Mucosa of stomach (tissue), 1 donor: ENCODE data around the gene GRB7.
"Not testable (repeated sequence)": the region's sequence is repeated elsewhere in the genome, so short reads cannot be mapped to it uniquely, and the experiment has no call there.

Experiments
- H3K27me3 ChIP-seq: one replicate; pipeline ENCODE4 v1.7.0; 2013; ENCODE audit warnings: mild to moderate bottlenecking, low read length; ENCODE audit not compliant: control insufficient read depth, insufficient read depth
- H3K36me3 ChIP-seq: one replicate; pipeline ENCODE4 v1.7.0; 2013; ENCODE audit warnings: low read length; ENCODE audit not compliant: control insufficient read depth, insufficient read depth
- H3K4me1 ChIP-seq: one replicate; pipeline ENCODE4 v1.7.0; 2013; ENCODE audit warnings: mild to moderate bottlenecking, low read length; ENCODE audit not compliant: control insufficient read depth, insufficient read depth
- H3K4me3 ChIP-seq: one replicate; pipeline ENCODE4 v1.7.0; 2013; ENCODE audit warnings: low read length
- H3K9ac ChIP-seq: one replicate; pipeline ENCODE4 v1.7.0; 2013; ENCODE audit warnings: mild to moderate bottlenecking, low read length, moderate library complexity
- H3K9me3 ChIP-seq: one replicate; pipeline ENCODE4 v1.7.0; 2013; ENCODE audit warnings: mild to moderate bottlenecking, low read length, moderate library complexity; ENCODE audit not compliant: control insufficient read depth
- donor health status: Pancreatic carcinoma.

Gene GRB7

GRCh38 chr17:39701784-39702422, 35.8 kb upstream of the GRB7 start:
- no peaks in the 10 kb centered on the region for H3K9me3 ChIP-seq
- no peaks in the 10 kb centered on the region for H3K27me3 ChIP-seq
- peaks cover 1% of the 10 kb centered on the region for H3K36me3 ChIP-seq
- peaks cover 60% of the 10 kb centered on the region for H3K4me1 ChIP-seq
- H3K9ac ChIP-seq: no peak overlapping the region
- no peak overlapping the region for H3K4me3 ChIP-seq

- peak overlapping the region; percentile 26 for H3K9ac ChIP-seq
- no peaks in the 10 kb centered on the region for H3K9me3 ChIP-seq
- H3K4me1 ChIP-seq: peaks cover 67% of the 10 kb centered on the region
- H3K4me3 ChIP-seq: peak overlapping the region; percentile 40
- H3K27me3 ChIP-seq: no peaks in the 10 kb centered on the region
- peaks cover 8% of the 10 kb centered on the region for H3K36me3 ChIP-seq
Measured at GRCh38 chr17:39702901-39703893, 34.5 kb upstream of the GRB7 start.

DNA sequence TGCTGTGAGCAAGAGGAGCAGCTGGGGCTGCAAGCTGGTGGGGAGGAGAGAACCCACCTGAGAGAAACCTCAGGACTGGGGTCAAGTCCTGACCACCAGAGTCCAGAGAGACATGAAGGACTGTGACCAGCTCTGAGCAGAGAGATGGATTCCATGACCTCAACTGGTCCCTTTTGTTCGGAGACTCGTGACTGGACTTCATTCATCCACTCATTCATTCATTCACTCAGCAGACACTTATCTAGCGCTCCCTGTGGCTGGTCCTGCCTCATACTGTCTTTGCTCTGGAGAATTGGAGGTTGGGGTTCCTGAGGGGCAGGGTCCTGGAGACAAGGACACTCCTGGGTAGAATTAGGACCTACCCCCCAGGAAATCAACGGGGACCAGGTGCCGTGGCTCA, 33.8 kb upstream of the GRB7 start:
- peak overlapping the region; percentile 40 for H3K4me3 ChIP-seq
- H3K9me3 ChIP-seq: no peaks in the 10 kb centered on the region
- H3K9ac ChIP-seq: peak overlapping the region; percentile 5
- no peaks in the 10 kb centered on the region for H3K27me3 ChIP-seq
- H3K4me1 ChIP-seq: peaks cover 67% of the 10 kb centered on the region
- H3K36me3 ChIP-seq: peaks cover 9% of the 10 kb centered on the region

DNA sequence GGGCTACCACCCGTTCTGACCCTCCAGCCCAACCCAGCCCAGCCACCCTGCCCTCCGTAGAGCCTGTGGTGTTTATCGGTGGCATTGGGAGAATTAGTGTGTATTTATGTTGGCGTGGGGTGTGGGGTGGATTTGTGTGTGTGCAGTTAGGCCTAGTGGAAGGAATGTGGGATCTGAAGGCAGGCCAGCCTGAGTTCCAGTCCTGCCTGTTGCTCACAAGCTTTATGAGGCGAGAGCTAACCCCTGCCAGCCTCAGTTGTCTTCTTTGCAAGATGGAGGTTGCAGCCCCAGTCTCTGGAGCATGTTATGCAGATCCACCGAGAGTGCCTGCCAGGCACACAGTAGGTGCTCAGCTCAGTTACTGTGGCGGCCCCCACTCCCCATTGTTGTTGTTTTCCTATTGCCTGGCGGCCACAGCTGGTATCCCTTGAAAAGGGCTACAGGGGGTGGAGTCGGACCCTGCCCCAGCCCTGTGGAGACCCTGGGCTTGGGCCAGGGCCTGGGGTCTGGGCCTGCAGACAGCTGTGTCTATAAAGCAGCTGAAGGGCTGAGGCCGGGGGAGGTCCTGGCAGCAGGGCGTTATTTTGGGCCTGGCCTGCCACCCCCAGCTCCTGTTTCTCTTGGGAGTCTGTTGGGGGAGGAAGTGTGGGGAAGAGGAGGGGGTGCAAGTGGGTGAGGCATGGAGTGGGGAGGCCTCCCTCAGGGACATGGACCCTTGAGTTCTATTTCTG, 32.8 kb upstream of the GRB7 start:
- no peaks in the 10 kb centered on the region for H3K9me3 ChIP-seq
- no peak overlapping the region for H3K4me3 ChIP-seq
- H3K27me3 ChIP-seq: no peaks in the 10 kb centered on the region
- H3K36me3 ChIP-seq: peaks cover 19% of the 10 kb centered on the region
- peaks cover 61% of the 10 kb centered on the region for H3K4me1 ChIP-seq
- H3K9ac ChIP-seq: peak overlapping the region; percentile 60

DNA sequence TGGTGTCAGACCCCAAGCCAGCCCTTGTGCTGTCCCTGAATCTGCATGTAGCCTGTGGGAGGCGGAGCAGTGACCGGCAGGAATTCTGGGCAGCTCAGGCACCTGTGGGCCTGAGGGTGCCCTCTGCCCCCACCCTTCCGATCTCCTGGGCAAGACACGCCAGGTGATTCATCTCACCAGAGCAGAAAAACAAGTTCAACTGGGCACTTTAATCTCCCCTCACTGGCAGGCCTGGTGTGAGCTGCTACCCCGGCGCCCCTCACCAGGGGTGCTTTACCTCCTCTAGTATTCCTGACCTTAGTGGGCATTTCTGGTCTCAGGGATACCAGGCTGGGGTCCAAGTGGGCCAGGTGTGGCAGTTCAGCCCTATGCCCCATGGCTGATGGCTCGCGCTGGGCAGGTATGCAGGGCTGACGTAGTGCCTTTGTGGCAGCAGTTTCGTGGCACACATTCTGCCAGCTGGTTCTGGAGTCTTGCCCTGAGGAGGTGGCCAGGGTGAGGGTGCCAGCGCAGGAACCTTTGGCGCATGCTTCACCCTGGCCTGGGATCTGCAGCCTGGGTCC, 31.9 kb upstream of the GRB7 start:
- Histone ChIP-seq H3K9me3 (no peaks in the 10 kb centered on the region), H3K36me3 (peaks cover 22% of the 10 kb centered on the region), H3K4me1 (peaks cover 61% of the 10 kb centered on the region), H3K4me3 (no peak overlapping the region), H3K27me3 (no peaks in the 10 kb centered on the region), H3K9ac (peak overlapping the region; percentile 60)

DNA sequence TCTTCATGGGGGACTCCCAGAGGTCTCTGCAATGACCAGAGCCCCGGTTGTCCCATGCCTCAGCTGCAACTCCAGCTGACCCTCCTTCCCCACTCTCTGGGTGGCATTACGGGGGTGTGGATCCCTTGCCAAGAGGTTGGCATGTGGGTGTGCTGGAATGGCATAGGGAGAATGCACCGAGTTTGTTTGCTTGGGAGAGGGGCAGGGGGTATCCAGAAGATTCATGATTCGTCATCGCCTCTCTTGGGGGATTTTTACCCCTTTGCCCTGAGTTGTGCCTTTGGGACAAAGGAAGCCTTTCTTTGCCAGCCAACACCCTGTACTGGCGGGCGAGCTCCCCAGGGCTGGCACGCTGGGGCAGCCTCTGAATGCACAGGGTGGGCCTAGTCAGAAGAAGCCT, 31.4 kb upstream of the GRB7 start:
- Histone ChIP-seq H3K27me3 (no peaks in the 10 kb centered on the region), H3K9ac (peak overlapping the region; percentile 60), H3K4me3 (no peak overlapping the region), H3K36me3 (peaks cover 22% of the 10 kb centered on the region), H3K4me1 (peaks cover 61% of the 10 kb centered on the region), H3K9me3 (no peaks in the 10 kb centered on the region)

- H3K9ac ChIP-seq: peak overlapping the region; percentile 60
- H3K4me1 ChIP-seq: peaks cover 57% of the 10 kb centered on the region
- H3K9me3 ChIP-seq: no peaks in the 10 kb centered on the region
- no peaks in the 10 kb centered on the region for H3K27me3 ChIP-seq
- H3K4me3 ChIP-seq: no peak overlapping the region
- peaks cover 27% of the 10 kb centered on the region for H3K36me3 ChIP-seq
Measured at GRCh38 chr17:39706921-39707337, 30.8 kb upstream of the GRB7 start.

GRCh38 chr17:39709319-39709997, 28.3 kb upstream of the GRB7 start:
- Histone ChIP-seq H3K9me3 (no peaks in the 10 kb centered on the region), H3K36me3 (peaks cover 28% of the 10 kb centered on the region), H3K9ac (no peak overlapping the region), H3K4me1 (peaks cover 31% of the 10 kb centered on the region), H3K27me3 (no peaks in the 10 kb centered on the region), H3K4me3 (no peak overlapping the region)

- H3K36me3 ChIP-seq: peaks cover 37% of the 10 kb centered on the region
- H3K9me3 ChIP-seq: no peaks in the 10 kb centered on the region
- H3K4me3 ChIP-seq: no peak overlapping the region
- H3K4me1 ChIP-seq: peaks cover 27% of the 10 kb centered on the region
- H3K27me3 ChIP-seq: no peaks in the 10 kb centered on the region
- H3K9ac ChIP-seq: no peak overlapping the region
Measured at GRCh38 chr17:39709998-39710964, 27.5 kb upstream of the GRB7 start.

DNA sequence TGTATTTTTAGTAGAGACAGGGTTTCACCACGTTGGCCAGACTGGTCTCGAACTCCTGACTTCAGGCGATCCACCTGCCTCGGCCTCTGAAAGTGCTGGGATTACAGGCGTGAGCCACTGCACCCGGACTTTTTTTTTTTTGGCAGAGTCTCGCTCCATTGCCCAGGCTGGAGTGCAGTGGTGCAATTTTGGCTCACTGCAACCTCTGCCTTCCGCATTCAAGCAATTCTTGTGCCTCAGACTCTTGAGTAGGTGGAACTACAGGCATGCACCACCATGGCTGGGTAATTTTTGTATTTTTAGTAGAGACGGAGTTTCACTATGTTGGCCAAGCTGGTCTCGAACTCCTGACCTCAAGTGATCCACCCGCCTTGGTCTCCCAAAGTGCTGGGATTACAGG, 26.7 kb upstream of the GRB7 start:
- not testable (repeated sequence) for H3K27me3 ChIP-seq, H3K4me3 ChIP-seq, H3K9me3 ChIP-seq, H3K9ac ChIP-seq
- H3K4me1 ChIP-seq: peaks cover 27% of the 10 kb centered on the region
- peaks cover 45% of the 10 kb centered on the region for H3K36me3 ChIP-seq
